Epidermal melanocyte (primary cell): ENCODE results near the gene HNRNPUL1.
"Not testable (repeated sequence)": the region's sequence is repeated elsewhere in the genome, so short reads cannot be mapped to it uniquely, and the experiment has no call there.

ENCODE experiments used
- DNase-seq: peaks from one replicate; pipeline ENCODE4 v3.0.0; 2011; ENCODE audit warnings: low spot score; ENCODE audit not compliant: insufficient read length

Gene HNRNPUL1

GRCh38 chr19:41324921-41325639 lies 60.9 kb downstream of the HNRNPUL1 start:
- no peak for DNase-seq

- no peak for DNase-seq
Observed at GRCh38 chr19:41325640-41325946, 61.4 kb downstream of the HNRNPUL1 start.

- no peak for DNase-seq
Observed at GRCh38 chr19:41325947-41326706, 62.0 kb downstream of the HNRNPUL1 start.

- no peak for DNase-seq
Observed at GRCh38 chr19:41327076-41327575, 63.0 kb downstream of the HNRNPUL1 start.

GRCh38 chr19:41327576-41328156 lies 63.5 kb downstream of the HNRNPUL1 start:
- no peak for DNase-seq

GRCh38 chr19:41328157-41328841 lies 64.1 kb downstream of the HNRNPUL1 start:
- no peak for DNase-seq

GRCh38 chr19:41328842-41329225 lies 64.7 kb downstream of the HNRNPUL1 start:
- no peak for DNase-seq

GRCh38 chr19:41330481-41330880 lies 66.3 kb downstream of the HNRNPUL1 start:
- no peak for DNase-seq

GRCh38 chr19:41330946-41331678 lies 66.9 kb downstream of the HNRNPUL1 start:
- no peak for DNase-seq

GRCh38 chr19:41332000-41332399 lies 67.8 kb downstream of the HNRNPUL1 start:
- no peak for DNase-seq

- DNase-seq = no peak
Observed at GRCh38 chr19:41332468-41332867, 68.3 kb downstream of the HNRNPUL1 start.

GRCh38 chr19:41334793-41335192 lies 70.6 kb downstream of the HNRNPUL1 start:
- no peak for DNase-seq

GRCh38 chr19:41335467-41335866 lies 71.3 kb downstream of the HNRNPUL1 start:
- DNase-seq = no peak

- no peak for DNase-seq
Observed at GRCh38 chr19:41339936-41340335, 75.8 kb downstream of the HNRNPUL1 start.

- DNase-seq = no peak
Observed at GRCh38 chr19:41341669-41342490, 77.7 kb downstream of the HNRNPUL1 start.

GRCh38 chr19:41344162-41344561 lies 80.0 kb downstream of the HNRNPUL1 start:
- no peak for DNase-seq

- DNase-seq = not testable (repeated sequence)
Observed at GRCh38 chr19:41346916-41347315, 82.7 kb downstream of the HNRNPUL1 start.

GRCh38 chr19:41350735-41351338 lies 86.7 kb downstream of the HNRNPUL1 start:
- no peak for DNase-seq

- DNase-seq = peak; percentile 46
Observed at GRCh38 chr19:41351339-41352245, 87.4 kb downstream of the HNRNPUL1 start.
